NCI-H2029 (cell line): ENCODE measurements around the gene NDUFAF8.

ENCODE experiments used
- DNase-seq: peaks from one replicate; lab custom pipeline; 2025; lab: John Stamatoyannopoulos, UW

NDUFAF8 gene

GRCh38 chr17:81274471-81274855, 35.3 kb downstream of the NDUFAF8 start:
- no peak for DNase-seq

GRCh38 chr17:81276781-81277180, 37.7 kb downstream of the NDUFAF8 start:
- DNase-seq, result no peak

- DNase-seq, result peak; percentile 68
Observed at GRCh38 chr17:81277421-81277820, 38.3 kb downstream of the NDUFAF8 start.

GRCh38 chr17:81277946-81278693, 39.0 kb downstream of the NDUFAF8 start:
- DNase-seq, result no peak

GRCh38 chr17:81278831-81279230, 39.7 kb downstream of the NDUFAF8 start:
- no peak for DNase-seq

GRCh38 chr17:81279278-81280275, 40.5 kb downstream of the NDUFAF8 start:
- DNase-seq, result no peak

GRCh38 chr17:81280571-81280970, 41.5 kb downstream of the NDUFAF8 start:
- no peak for DNase-seq

GRCh38 chr17:81282141-81282540, 43.0 kb downstream of the NDUFAF8 start:
- DNase-seq, result no peak

GRCh38 chr17:81282876-81283275, 43.8 kb downstream of the NDUFAF8 start:
- no peak for DNase-seq

- DNase-seq, result no peak
Observed at GRCh38 chr17:81285179-81285878, 46.2 kb downstream of the NDUFAF8 start.

- no peak for DNase-seq
Observed at GRCh38 chr17:81285894-81286293, 46.8 kb downstream of the NDUFAF8 start.

- no peak for DNase-seq
Observed at GRCh38 chr17:81286491-81287145, 47.5 kb downstream of the NDUFAF8 start.

- DNase-seq, result no peak
Observed at GRCh38 chr17:81287152-81287551, 48.0 kb downstream of the NDUFAF8 start.

GRCh38 chr17:81287741-81288430, 48.8 kb downstream of the NDUFAF8 start:
- DNase-seq, result no peak

GRCh38 chr17:81288715-81289114, 49.6 kb downstream of the NDUFAF8 start:
- no peak for DNase-seq

- DNase-seq, result no peak
Observed at GRCh38 chr17:81289627-81290026, 50.5 kb downstream of the NDUFAF8 start.

- DNase-seq, result no peak
Observed at GRCh38 chr17:81290230-81290629, 51.1 kb downstream of the NDUFAF8 start.
